Karpas-422 (cell line): Measurements from ENCODE around the gene PDE11A. TPM values are rescaled to one million over a fixed set of nuclear protein-coding genes. Genes with fewer than 3 reads are reported as not detected.

Experiments used
- DNase-seq: peaks from one replicate; pipeline ENCODE4 v3.0.0-alpha.2; 2015
- H2AFZ ChIP-seq: fragments of 200-600 bp; sonication (generic); 2 replicates; pipeline ENCODE4 v1.6.1; 2014; ENCODE audit warnings: antibody characterized with exemption, low read length, mixed read lengths
- H3K27ac ChIP-seq: fragments of 200-600 bp; sonication (generic); 2 replicates; pipeline ENCODE4 v1.5.1; 2014; ENCODE audit warnings: mild to moderate bottlenecking, low read length, moderate library complexity
- H3K27me3 ChIP-seq: fragments of 200-600 bp; sonication (generic); 2 replicates; pipeline ENCODE4 v1.6.1; 2014; ENCODE audit warnings: low read length, mixed read lengths
- H3K36me3 ChIP-seq: fragments of 200-600 bp; sonication (generic); 2 replicates; pipeline ENCODE4 v1.6.1; 2014; ENCODE audit warnings: low read length, mixed read lengths; ENCODE audit not compliant: insufficient read depth
- H3K4me1 ChIP-seq: fragments of 200-600 bp; sonication (generic); 2 replicates; pipeline ENCODE4 v1.6.1; 2014; ENCODE audit warnings: mild to moderate bottlenecking, low read length, mixed read lengths
- H3K4me2 ChIP-seq: fragments of 200-600 bp; sonication (generic); 2 replicates; pipeline ENCODE4 v1.6.1; 2014; ENCODE audit warnings: low read length, low read depth, mild to moderate bottlenecking; ENCODE audit not compliant: poor library complexity, severe bottlenecking
- H3K4me3 ChIP-seq: fragments of 200-600 bp; sonication (generic); 2 replicates; pipeline ENCODE4 v1.5.1; 2014; ENCODE audit warnings: mild to moderate bottlenecking, antibody characterized with exemption, low read length, mixed read lengths
- H3K79me2 ChIP-seq: fragments of 200-600 bp; sonication (generic); 2 replicates; pipeline ENCODE4 v1.6.1; 2014; ENCODE audit warnings: mild to moderate bottlenecking, low read length, mixed read lengths
- H3K9ac ChIP-seq: fragments of 200-600 bp; sonication (generic); 2 replicates; pipeline ENCODE4 v1.6.0; 2014; ENCODE audit warnings: low read length
- H3K9me2 ChIP-seq: fragments of 200-600 bp; sonication (generic), shearing (Covaris generic); replicated peaks from 2 replicates; pipeline ENCODE4 v1.6.0; 2014; ENCODE audit warnings: mild to moderate bottlenecking, low read length, moderate library complexity; ENCODE audit not compliant: insufficient read depth
- H3K9me3 ChIP-seq: fragments of 300-700, 200-600 bp; sonication (generic); 2 replicates; pipeline ENCODE4 v1.6.1; 2014; ENCODE audit warnings: low read length, mixed read lengths
- H4K20me1 ChIP-seq: fragments of 200-600 bp; sonication (generic); 2 replicates; pipeline ENCODE4 v1.6.1; 2014; ENCODE audit warnings: mild to moderate bottlenecking, antibody characterized with exemption, low read length, low read depth; ENCODE audit not compliant: insufficient read depth
- total RNA-seq: library from RNA; depleted of rRNA; stranded (reverse); fragments of >200 nt; shearing (Covaris generic); gene quantifications from 2 replicates; pipeline ENCODE4 v1.2.3, GENCODE V29; 2014; ENCODE audit warnings: low replicate concordance

The PDE11A gene
- total RNA-seq, 1 experiment from 2014 or later, result 0.52 TPM

DNA sequence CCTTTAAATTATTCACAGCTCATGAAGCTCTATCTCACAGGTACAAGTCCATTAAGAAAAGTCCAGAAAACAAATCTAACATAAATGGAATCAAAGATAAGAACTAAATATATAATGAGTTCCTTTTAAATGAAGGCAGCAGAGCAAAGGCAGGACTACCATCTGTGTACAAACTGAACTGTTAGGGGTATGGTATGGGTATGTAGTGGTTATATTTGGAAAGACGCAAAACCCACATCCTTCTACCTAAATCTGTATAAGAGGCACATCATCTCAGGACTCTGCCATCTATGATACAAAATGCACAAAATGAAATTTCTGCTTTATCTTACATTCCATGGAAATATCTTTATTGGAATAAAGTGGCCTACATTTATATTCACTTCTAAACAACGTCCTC lies 59.9 kb downstream of the PDE11A start:
- no peak overlapping the region for H3K27ac ChIP-seq

DNA sequence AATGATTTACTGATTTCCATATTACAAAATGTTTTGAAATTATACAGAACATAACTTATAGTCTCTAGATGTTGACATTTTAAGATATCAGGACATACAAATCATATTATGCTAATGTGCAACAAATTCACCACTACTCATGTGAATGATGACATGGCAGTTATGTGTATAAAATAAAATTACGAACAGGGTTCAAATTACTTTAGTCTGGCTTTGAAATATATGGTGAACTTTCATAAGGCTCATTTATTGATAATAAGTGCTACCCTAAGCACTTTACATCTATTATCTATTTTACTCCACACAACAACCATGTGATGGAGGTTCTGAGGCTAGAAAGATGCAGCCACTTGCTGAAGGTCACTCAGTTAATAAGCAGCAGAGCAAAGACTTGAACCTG lies 62.8 kb downstream of the PDE11A start:
- Histone ChIP-seq H3K27me3 (no peaks in the 10 kb centered on the region), H4K20me1 (no peaks in the 10 kb centered on the region), H3K27ac (no peak overlapping the region), H3K9me2 (no peaks in the 10 kb centered on the region), H3K4me3 (no peak overlapping the region), H2AFZ (no peak overlapping the region), H3K9me3 (no peaks in the 10 kb centered on the region), H3K36me3 (no peaks in the 10 kb centered on the region), H3K79me2 (no peaks in the 10 kb centered on the region), H3K4me1 (no peaks in the 10 kb centered on the region), H3K4me2 (no peak overlapping the region), H3K9ac (no peak overlapping the region)
- DNase-seq, result no peak

More for the DNA sequence above, 59.9 kb downstream of the PDE11A start:
- Histone ChIP-seq H3K36me3 (no peaks in the 10 kb centered on the region), H3K79me2 (no peaks in the 10 kb centered on the region), H3K4me2 (no peak overlapping the region), H4K20me1 (no peaks in the 10 kb centered on the region), H2AFZ (no peak overlapping the region), H3K9me3 (no peaks in the 10 kb centered on the region), H3K4me3 (no peak overlapping the region), H3K27me3 (no peaks in the 10 kb centered on the region), H3K9ac (no peak overlapping the region), H3K4me1 (no peaks in the 10 kb centered on the region), H3K9me2 (no peaks in the 10 kb centered on the region)
- no peak for DNase-seq

DNA sequence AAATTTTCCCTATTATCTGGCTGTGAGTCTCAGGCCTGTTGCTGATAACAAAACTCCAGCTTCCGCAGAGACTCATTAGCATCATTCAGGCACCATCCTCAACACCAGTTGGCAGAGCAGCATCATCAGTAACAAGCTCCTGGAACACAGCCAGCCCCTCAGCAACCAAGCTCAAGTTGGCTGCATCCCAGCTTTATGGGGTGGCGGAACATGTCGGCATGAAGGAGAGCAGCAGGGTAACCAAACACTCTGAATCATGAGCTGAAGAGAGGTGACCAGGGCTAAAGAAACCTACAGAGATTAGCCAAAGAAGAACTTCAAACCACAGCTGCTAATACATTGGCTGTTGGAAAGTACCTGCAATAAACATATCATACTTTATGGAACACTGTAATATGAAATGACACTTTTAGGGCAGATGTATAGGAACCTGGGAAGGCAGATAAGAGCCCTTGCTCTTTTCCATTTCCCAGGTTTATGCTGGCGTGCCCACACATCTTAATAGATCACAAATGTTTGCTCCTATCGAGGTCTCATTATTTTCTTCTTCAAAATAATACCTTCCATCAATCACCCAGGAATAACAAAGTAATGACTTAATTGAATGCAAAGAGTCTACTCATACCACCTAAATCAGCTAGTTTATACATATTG lies 63.8 kb downstream of the PDE11A start:
- H3K27me3 ChIP-seq, result no peaks in the 10 kb centered on the region
- H2AFZ ChIP-seq, result no peak overlapping the region
- DNase-seq, result no peak
- no peaks in the 10 kb centered on the region for H3K9me2 ChIP-seq
- H3K36me3 ChIP-seq, result no peaks in the 10 kb centered on the region
- no peaks in the 10 kb centered on the region for H3K79me2 ChIP-seq
- no peaks in the 10 kb centered on the region for H4K20me1 ChIP-seq
- no peak overlapping the region for H3K9ac ChIP-seq
- no peak overlapping the region for H3K4me3 ChIP-seq
- H3K4me2 ChIP-seq, result no peak overlapping the region
- H3K4me1 ChIP-seq, result no peaks in the 10 kb centered on the region
- H3K9me3 ChIP-seq, result no peaks in the 10 kb centered on the region
- H3K27ac ChIP-seq, result no peak overlapping the region

DNA sequence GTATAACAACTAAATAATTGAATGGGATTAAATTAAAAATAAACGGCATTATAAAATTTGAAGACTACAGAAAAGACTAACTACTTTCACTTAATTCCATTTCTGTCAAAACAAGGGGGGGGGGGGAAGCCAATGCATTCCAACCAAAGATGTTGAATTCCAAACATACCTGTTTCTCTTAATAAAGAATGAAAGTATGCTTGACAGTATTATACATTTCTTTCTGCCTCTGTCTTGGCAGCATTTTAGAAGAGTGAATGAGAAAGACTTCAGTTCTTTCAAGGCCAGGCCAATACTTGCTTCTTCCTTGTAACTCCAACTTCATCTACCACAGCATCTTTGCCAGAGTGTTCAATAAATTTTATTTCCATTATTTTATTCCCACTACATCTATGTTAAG lies 65.9 kb downstream of the PDE11A start:
- Histone ChIP-seq H2AFZ (no peak overlapping the region), H3K4me2 (no peak overlapping the region), H3K27me3 (no peaks in the 10 kb centered on the region), H3K79me2 (no peaks in the 10 kb centered on the region), H3K36me3 (no peaks in the 10 kb centered on the region), H4K20me1 (no peaks in the 10 kb centered on the region), H3K4me3 (no peak overlapping the region), H3K9ac (no peak overlapping the region), H3K9me3 (no peaks in the 10 kb centered on the region), H3K27ac (no peak overlapping the region), H3K4me1 (no peaks in the 10 kb centered on the region), H3K9me2 (no peaks in the 10 kb centered on the region)
- DNase-seq, result no peak

DNA sequence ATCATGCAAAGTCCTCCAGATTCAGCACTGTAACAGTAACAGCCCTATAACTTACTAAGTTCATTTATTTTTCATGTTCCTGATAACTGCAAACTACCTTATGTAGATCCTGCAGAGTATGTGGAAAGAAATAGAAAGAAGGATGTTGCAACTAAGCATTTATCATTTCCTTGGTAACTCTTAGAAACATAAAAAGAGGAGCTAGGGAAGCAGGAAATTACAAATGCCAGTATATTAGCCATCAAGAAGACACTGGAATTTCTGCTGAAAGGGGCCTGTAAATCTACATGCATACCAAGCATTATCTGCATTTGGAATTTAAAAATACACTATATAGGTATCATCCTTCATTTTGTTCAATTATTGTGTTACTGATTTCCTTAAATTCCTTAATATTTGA lies 66.8 kb downstream of the PDE11A start:
- H3K36me3 ChIP-seq, result no peaks in the 10 kb centered on the region
- H3K4me3 ChIP-seq, result no peak overlapping the region
- no peaks in the 10 kb centered on the region for H3K27me3 ChIP-seq
- H3K27ac ChIP-seq, result no peak overlapping the region
- DNase-seq, result no peak
- no peaks in the 10 kb centered on the region for H3K9me2 ChIP-seq
- H3K4me2 ChIP-seq, result no peak overlapping the region
- H3K4me1 ChIP-seq, result no peaks in the 10 kb centered on the region
- no peak overlapping the region for H2AFZ ChIP-seq
- H4K20me1 ChIP-seq, result no peaks in the 10 kb centered on the region
- no peaks in the 10 kb centered on the region for H3K79me2 ChIP-seq
- H3K9ac ChIP-seq, result no peak overlapping the region
- H3K9me3 ChIP-seq, result no peaks in the 10 kb centered on the region

DNA sequence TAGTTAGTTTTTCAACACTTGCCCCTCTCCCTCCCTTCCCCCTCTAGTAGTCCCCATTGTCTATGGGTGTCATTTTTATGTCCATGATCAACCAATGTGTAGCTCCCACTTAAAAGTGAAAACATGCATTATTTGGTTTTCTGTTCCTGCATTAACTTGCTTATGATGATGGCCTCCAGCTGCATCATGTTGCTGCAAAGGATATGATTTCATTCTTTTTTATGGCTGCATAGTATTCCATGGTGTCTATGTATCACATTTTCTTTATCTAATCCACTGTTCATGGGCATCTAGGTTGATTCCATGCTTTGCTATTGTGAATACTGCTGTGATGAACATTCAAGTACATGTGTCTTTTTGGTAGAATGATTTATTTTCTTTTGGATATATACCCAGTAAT lies 70.5 kb downstream of the PDE11A start:
- H3K9me2 ChIP-seq, result no peaks in the 10 kb centered on the region
- no peaks in the 10 kb centered on the region for H4K20me1 ChIP-seq
- no peaks in the 10 kb centered on the region for H3K4me1 ChIP-seq
- no peak overlapping the region for H3K4me2 ChIP-seq
- DNase-seq, result no peak
- H3K79me2 ChIP-seq, result no peaks in the 10 kb centered on the region
- H3K36me3 ChIP-seq, result no peaks in the 10 kb centered on the region
- H3K9ac ChIP-seq, result no peak overlapping the region
- H3K27me3 ChIP-seq, result no peaks in the 10 kb centered on the region
- no peak overlapping the region for H2AFZ ChIP-seq
- no peak overlapping the region for H3K27ac ChIP-seq
- no peaks in the 10 kb centered on the region for H3K9me3 ChIP-seq
- H3K4me3 ChIP-seq, result no peak overlapping the region

DNA sequence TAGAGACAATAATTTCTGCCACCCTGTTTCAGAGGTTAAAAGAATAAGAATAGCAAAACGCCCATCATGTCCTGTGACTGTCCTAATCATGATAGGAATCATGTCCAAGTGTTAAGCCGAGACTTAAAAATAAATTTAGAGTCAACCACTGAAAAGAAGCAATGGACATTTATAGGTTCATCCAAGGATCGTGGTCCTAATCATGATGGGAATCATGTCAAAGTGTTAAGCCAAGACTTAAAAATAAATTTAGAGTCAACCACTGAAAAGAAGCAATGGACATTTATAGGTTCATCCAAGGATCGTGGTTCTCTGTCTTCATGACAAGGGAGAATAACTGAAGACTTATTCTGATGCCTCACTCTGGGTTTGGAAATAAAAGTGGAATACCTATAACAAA lies 73.6 kb downstream of the PDE11A start:
- no peak overlapping the region for H3K9ac ChIP-seq
- no peaks in the 10 kb centered on the region for H3K27me3 ChIP-seq
- no peak overlapping the region for H3K4me2 ChIP-seq
- no peaks in the 10 kb centered on the region for H3K79me2 ChIP-seq
- no peak overlapping the region for H3K4me3 ChIP-seq
- DNase-seq, result no peak
- H2AFZ ChIP-seq, result no peak overlapping the region
- H4K20me1 ChIP-seq, result no peaks in the 10 kb centered on the region
- no peaks in the 10 kb centered on the region for H3K4me1 ChIP-seq
- H3K27ac ChIP-seq, result no peak overlapping the region
- no peaks in the 10 kb centered on the region for H3K9me3 ChIP-seq
- H3K36me3 ChIP-seq, result no peaks in the 10 kb centered on the region
- H3K9me2 ChIP-seq, result no peaks in the 10 kb centered on the region

DNA sequence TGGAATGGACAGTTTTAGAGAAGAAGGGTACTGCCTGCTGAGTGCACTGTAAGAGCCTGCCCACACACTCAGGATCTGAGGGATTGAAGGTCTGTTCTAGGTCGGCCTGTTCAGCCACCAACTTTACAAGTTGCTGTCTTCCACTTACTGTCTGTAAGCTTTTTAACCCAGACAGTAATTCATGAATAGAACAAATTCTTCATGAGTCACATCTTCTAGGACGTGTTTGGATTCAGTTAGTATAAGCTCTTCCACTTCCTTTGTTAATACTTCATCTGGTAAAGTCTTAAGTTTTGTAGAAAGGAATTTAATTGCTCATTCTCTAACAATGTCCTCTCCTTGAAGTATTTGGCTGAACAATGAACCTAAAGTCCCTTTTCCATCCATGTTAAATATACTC lies 74.6 kb downstream of the PDE11A start:
- Histone ChIP-seq H3K79me2 (no peaks in the 10 kb centered on the region), H3K9ac (no peak overlapping the region), H3K9me3 (no peaks in the 10 kb centered on the region), H3K36me3 (no peaks in the 10 kb centered on the region), H3K9me2 (no peaks in the 10 kb centered on the region), H2AFZ (no peak overlapping the region), H3K4me1 (no peaks in the 10 kb centered on the region), H3K4me3 (no peak overlapping the region), H4K20me1 (no peaks in the 10 kb centered on the region), H3K4me2 (no peak overlapping the region), H3K27ac (no peak overlapping the region), H3K27me3 (no peaks in the 10 kb centered on the region)
- DNase-seq, result no peak

DNA sequence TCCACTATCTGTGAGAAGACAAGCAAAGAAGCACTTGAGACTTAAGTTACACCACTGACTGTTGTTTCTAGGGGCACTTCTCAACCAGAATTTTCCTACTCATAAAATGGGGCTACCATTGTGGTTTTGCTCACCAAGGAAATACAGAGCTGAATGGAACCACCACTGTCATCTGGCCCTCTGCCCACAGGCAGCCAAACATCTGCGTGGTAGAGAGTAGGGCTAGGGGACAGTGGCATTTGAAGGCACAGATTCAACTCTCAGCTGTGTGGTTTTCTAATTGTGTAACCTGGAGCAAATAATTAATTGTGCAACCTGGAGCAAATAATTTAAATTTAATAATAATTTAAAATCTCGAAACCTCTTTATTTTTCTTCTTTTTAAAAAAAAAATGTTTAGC lies 79.6 kb downstream of the PDE11A start:
- Histone ChIP-seq H3K36me3 (no peaks in the 10 kb centered on the region), H3K9ac (no peak overlapping the region), H3K27me3 (no peaks in the 10 kb centered on the region), H3K27ac (no peak overlapping the region), H3K4me1 (no peaks in the 10 kb centered on the region), H3K9me3 (no peaks in the 10 kb centered on the region), H3K4me3 (no peak overlapping the region), H4K20me1 (no peaks in the 10 kb centered on the region), H3K4me2 (no peak overlapping the region), H3K9me2 (no peaks in the 10 kb centered on the region), H2AFZ (no peak overlapping the region), H3K79me2 (no peaks in the 10 kb centered on the region)
- DNase-seq, result no peak
